GM12872 (cell line): ENCODE data around the gene LRRC71.

Experiments used
- TF ChIP-seq, protein P1 (sequence below): IDR thresholded peaks from 3 replicates; pipeline ENCODE4 v1.5.1; 2011; ENCODE audit warnings: low read depth, mild to moderate bottlenecking, low read length, moderate library complexity; ENCODE audit not compliant: insufficient read depth

LRRC71 gene

DNA sequence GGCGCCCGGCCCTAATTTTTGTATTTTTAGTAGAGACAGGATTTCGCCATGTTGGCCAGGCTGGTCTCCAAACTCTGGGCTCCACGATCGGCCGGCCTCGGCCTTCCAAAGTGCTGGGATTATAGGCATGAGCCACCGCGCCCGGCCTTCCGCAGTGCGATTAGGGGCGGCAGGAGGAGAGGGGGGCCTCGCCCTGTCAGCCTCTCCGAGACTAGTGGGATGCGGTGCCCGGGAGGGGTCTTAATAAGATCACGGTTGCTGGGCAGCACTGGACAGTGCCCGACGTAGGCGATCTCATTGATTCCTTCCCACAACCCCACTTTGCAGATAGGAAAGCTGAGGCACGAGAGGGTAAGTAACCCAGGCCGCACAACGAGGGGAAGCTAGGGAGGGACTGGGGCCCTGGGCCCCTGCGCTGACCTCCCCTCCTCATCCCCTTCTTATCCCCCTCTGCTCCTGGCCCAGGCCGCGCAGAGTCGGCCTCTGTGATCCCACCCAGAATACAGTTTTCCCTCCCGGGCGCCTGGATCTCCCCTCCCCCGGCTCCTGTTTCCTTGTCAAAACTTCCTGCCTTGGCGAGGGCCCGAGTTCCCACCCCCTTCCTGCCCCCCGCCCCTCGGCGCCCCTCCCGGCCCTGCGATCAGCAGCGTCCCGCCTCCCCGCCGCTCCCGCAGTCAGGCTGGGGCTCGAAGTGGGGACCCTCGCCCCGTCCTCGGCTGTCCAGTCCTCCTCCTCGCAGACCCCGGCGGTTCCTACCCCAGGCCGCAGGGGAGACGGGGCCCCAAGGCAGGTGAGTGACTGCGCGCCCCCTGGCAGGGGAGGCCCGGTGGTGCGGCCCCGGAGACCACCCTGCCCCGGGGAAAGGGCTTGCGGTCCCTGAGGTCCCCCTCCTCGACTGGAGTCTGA lies 27.1 kb upstream of the LRRC71 start, which contains the start of gene PEAR1:
PEAR1 (plus strand) TSS at position 671 of the 906 bp plus-strand sequence. CDS start 10,209 bp downstream, outside the sequence.
- TF ChIP-seq, protein P1, sequence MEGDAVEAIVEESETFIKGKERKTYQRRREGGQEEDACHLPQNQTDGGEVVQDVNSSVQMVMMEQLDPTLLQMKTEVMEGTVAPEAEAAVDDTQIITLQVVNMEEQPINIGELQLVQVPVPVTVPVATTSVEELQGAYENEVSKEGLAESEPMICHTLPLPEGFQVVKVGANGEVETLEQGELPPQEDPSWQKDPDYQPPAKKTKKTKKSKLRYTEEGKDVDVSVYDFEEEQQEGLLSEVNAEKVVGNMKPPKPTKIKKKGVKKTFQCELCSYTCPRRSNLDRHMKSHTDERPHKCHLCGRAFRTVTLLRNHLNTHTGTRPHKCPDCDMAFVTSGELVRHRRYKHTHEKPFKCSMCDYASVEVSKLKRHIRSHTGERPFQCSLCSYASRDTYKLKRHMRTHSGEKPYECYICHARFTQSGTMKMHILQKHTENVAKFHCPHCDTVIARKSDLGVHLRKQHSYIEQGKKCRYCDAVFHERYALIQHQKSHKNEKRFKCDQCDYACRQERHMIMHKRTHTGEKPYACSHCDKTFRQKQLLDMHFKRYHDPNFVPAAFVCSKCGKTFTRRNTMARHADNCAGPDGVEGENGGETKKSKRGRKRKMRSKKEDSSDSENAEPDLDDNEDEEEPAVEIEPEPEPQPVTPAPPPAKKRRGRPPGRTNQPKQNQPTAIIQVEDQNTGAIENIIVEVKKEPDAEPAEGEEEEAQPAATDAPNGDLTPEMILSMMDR, result no peak

GRCh38 chr1:156894001-156894400 lies 26.4 kb upstream of the LRRC71 start:
- TF ChIP-seq, protein P1, result no peak

GRCh38 chr1:156894711-156895454 lies 25.5 kb upstream of the LRRC71 start:
- TF ChIP-seq, protein P1, result no peak

GRCh38 chr1:156895455-156895812 lies 25.0 kb upstream of the LRRC71 start:
- TF ChIP-seq, protein P1, result no peak

- TF ChIP-seq, protein P1, result no peak
These were observed 24.5 kb upstream of the LRRC71 start for GRCh38 chr1:156895927-156896326.

GRCh38 chr1:156896490-156897033 lies 23.9 kb upstream of the LRRC71 start:
- TF ChIP-seq, protein P1, result no peak

DNA sequence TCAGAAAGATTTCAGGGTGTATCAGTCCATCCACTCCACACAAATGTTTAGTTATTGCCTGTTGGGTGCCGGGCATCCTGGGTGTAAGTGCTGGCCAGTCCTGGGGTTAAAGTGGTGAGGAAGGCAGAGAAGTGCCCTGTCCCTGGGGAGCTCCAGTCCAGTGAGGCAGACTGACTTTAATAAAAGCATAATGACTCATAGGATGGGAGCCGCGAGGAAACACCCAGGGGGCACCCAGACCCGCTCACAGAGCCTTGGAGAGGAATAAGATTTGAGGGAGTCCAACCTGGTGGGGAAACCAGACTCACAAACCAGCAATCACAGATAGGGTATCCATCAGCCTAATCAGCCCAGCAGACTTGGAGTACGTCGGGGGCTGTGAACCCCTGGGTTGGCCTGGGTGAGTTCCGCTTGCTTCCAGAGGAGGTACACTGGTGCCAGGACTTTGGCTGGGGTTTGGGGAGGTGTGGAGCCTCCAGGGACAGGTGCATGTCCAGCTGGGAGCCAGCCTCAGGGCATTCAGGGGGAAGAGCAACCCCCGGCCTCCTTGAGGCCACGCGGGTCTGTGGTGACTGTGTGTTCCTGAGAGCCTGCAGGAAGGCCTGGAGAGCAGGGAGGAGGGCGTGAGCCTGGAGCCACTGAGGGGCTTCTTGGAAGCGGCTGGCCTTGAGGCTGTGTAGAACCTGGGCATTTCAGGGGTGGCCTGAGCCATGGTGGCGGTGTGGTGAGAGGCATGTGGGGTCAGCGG lies 23.2 kb upstream of the LRRC71 start:
- TF ChIP-seq, protein P1, result no peak
